WTC11 (cell line): ENCODE measurements around the gene WIZ. TPM values are rescaled to one million over a fixed set of nuclear protein-coding genes. Genes with fewer than 3 reads are reported as not detected.

Experiments used
- ATAC-seq: fragments of 200-7000 bp; cut with Tn5 transposase; 2 replicates; pipeline ENCODE4 v1.10.0; 2021; ENCODE audit warnings: mild to moderate bottlenecking, moderate library complexity
- CTCF ChIA-PET: fragments of 300-600 bp; sonication (Branson Sonifier 250); formaldehyde crosslinking; loops from one replicate; lab custom pipeline; 2021; ENCODE audit warnings: antibody characterized with exemption; lab: Charles Lee
- POLR2A ChIA-PET: fragments of 350-600 bp; sonication (Branson Sonifier 250); formaldehyde crosslinking; loops from one replicate; lab custom pipeline; 2021; ENCODE audit warnings: antibody characterized with exemption; lab: Charles Lee
- DNase-seq: peaks from one replicate; pipeline ENCODE4 v3.0.0; 2021; ENCODE audit warnings: low spot score
- H3K27ac Mint-ChIP-seq: 2 replicates; pipeline ENCODE4 v1.8.0; 2021; ENCODE audit warnings: mixed read lengths
- H3K27me3 Mint-ChIP-seq: 2 replicates; pipeline ENCODE4 v1.8.0; 2021; ENCODE audit warnings: low read depth, mild to moderate bottlenecking, moderate library complexity, mixed read lengths
- H3K36me3 Mint-ChIP-seq: 2 replicates; pipeline ENCODE4 v1.8.0; 2021; ENCODE audit warnings: mixed read lengths
- H3K4me1 Mint-ChIP-seq: 2 replicates; pipeline ENCODE4 v1.8.0; 2022; ENCODE audit warnings: mixed read lengths
- H3K4me3 Mint-ChIP-seq: 2 replicates; pipeline ENCODE4 v1.8.0; 2021; ENCODE audit warnings: mild to moderate bottlenecking, moderate library complexity, mixed read lengths
- H3K9me3 Mint-ChIP-seq: 2 replicates; pipeline ENCODE4 v1.8.0; 2021; ENCODE audit warnings: mixed read lengths
- ATF2 ChIP-seq: sonication (generic); formaldehyde crosslinking; IDR thresholded peaks from 2 replicates; pipeline ENCODE4 v1.8.1; 2022; ENCODE audit warnings: low read depth, missing genetic modification reagents, borderline replicate concordance
- CTCF ChIP-seq: fragments of 200-600 bp; IDR thresholded peaks from 2 replicates; pipeline ENCODE4 v1.8.0; 2022; ENCODE audit warnings: antibody characterized with exemption
- FOXP1 ChIP-seq: sonication (generic); formaldehyde crosslinking; IDR thresholded peaks from 2 replicates; pipeline ENCODE4 v1.8.0; 2022; ENCODE audit warnings: missing genetic modification reagents, mild to moderate bottlenecking, moderate library complexity, borderline replicate concordance
- GTF2I ChIP-seq: fragments of 250-450 bp; sonication (Bioruptor Pico); conservative IDR thresholded peaks from 2 replicates; pipeline ENCODE4 v1.4.0; 2021; ENCODE audit warnings: mild to moderate bottlenecking
- NR2C2 ChIP-seq: sonication (generic); formaldehyde crosslinking; IDR thresholded peaks from 2 replicates; pipeline ENCODE4 v1.8.0; 2022; ENCODE audit warnings: mild to moderate bottlenecking, missing genetic modification reagents
- PRRX2 ChIP-seq: fragments of 250-450 bp; sonication (Bioruptor Pico); IDR thresholded peaks from 2 replicates; pipeline ENCODE4 v1.8.0; 2021; ENCODE audit warnings: mild to moderate bottlenecking
- TCF7 ChIP-seq: sonication (generic); formaldehyde crosslinking; IDR thresholded peaks from 2 replicates; pipeline ENCODE4 v1.8.0; 2022; ENCODE audit warnings: mild to moderate bottlenecking, low read depth, missing genetic modification reagents, moderate library complexity
- USF2 ChIP-seq: sonication (generic); formaldehyde crosslinking; IDR thresholded peaks from 2 replicates; pipeline ENCODE4 v1.8.1; 2023; ENCODE audit warnings: mild to moderate bottlenecking, missing genetic modification reagents, moderate library complexity
- ZNF232 ChIP-seq: sonication (generic); formaldehyde crosslinking; IDR thresholded peaks from 2 replicates; pipeline ENCODE4 v1.8.0; 2022; ENCODE audit warnings: mild to moderate bottlenecking, missing genetic modification reagents
- ZNF512 ChIP-seq: sonication (generic); formaldehyde crosslinking; IDR thresholded peaks from 2 replicates; pipeline ENCODE4 v1.8.1; 2022; ENCODE audit warnings: missing genetic modification reagents, borderline replicate concordance
- total RNA-seq: library from RNA; stranded (reverse); gene quantifications from 3 replicates; pipeline ENCODE4 v1.2.3, GENCODE V29; 2021

Gene WIZ
- total RNA-seq, 1 experiment from 2014 or later: 43.9 TPM

GRCh38 chr19:15466851-15467733, 17.3 kb upstream of the WIZ start:
- H3K27me3 Mint-ChIP-seq: peaks cover 66% of the 10 kb centered on the region
- H3K27ac Mint-ChIP-seq: no peak overlapping the region
- ChIA-PET CTCF (interaction anchor here (0.5 to 1.5 kb wide), 6 partner anchors 10 to 177 kb away, joined by 3 to 9 read pairs (median 4); partner anchors contain the start of gene AKAP8L), POLR2A (interaction anchor here (0.7 kb wide), 2 partner anchors 65 to 899 kb away, joined by 4 read pairs; no protein-coding TSS in a partner anchor)
- peaks cover 9% of the 10 kb centered on the region for H3K4me1 Mint-ChIP-seq
- ATAC-seq: no peak
- H3K9me3 Mint-ChIP-seq: no peaks in the 10 kb centered on the region
- H3K4me3 Mint-ChIP-seq: no peak overlapping the region
- H3K36me3 Mint-ChIP-seq: no peaks in the 10 kb centered on the region
- TF ChIP-seq ZNF512 (CRISPR knock-in tag) (0 out of 2 replicates have a peak, but pooled peaks have one; percentile 32), ATF2 (CRISPR knock-in tag) (no peak)
- DNase-seq: no peak

GRCh38 chr19:15464394-15465385, 14.9 kb upstream of the WIZ start, which contains the start of gene RASAL3:
Gene RASAL3, minus strand, starts transcription at chr19:15464544. Its CDS starts 186 bp downstream, at chr19:15464358.
- no peaks in the 10 kb centered on the region for H3K36me3 Mint-ChIP-seq
- H3K9me3 Mint-ChIP-seq: no peaks in the 10 kb centered on the region
- DNase-seq: no peak
- ChIA-PET POLR2A (no interaction called here), CTCF (interaction anchor here (1.3 to 1.6 kb wide), 2 partner anchors 91 kb away, joined by 3 to 5 read pairs; no protein-coding TSS in a partner anchor)
- peaks cover 7% of the 10 kb centered on the region for H3K4me1 Mint-ChIP-seq
- TF ChIP-seq ATF2 (CRISPR knock-in tag) (no peak), CTCF (no peak)
- H3K4me3 Mint-ChIP-seq: no peak within 1 kb of the TSS
- peaks cover 65% of the 10 kb centered on the region for H3K27me3 Mint-ChIP-seq
- ATAC-seq: peak; percentile 43
- H3K27ac Mint-ChIP-seq: no peak within 1 kb of the TSS

- ChIA-PET CTCF (interaction anchor here (0.7 to 1.6 kb wide), 5 partner anchors 10 to 92 kb away, joined by 3 to 8 read pairs (median 5); partner anchors contain the start of gene AKAP8L), POLR2A (no interaction called here)
- no peaks in the 10 kb centered on the region for H3K36me3 Mint-ChIP-seq
- peaks cover 65% of the 10 kb centered on the region for H3K27me3 Mint-ChIP-seq
- TF ChIP-seq ZNF232 (CRISPR knock-in tag) (no peak), GTF2I (CRISPR knock-in tag) (no peak), PRRX2 (no peak), NR2C2 (CRISPR knock-in tag) (no peak), USF2 (no peak), TCF7 (CRISPR knock-in tag) (no peak), ATF2 (CRISPR knock-in tag) (no peak), FOXP1 (no peak)
- H3K27ac Mint-ChIP-seq: no peak overlapping the region
- no peaks in the 10 kb centered on the region for H3K9me3 Mint-ChIP-seq
- peak; percentile 35 for DNase-seq
- peaks cover 5% of the 10 kb centered on the region for H3K4me1 Mint-ChIP-seq
- ATAC-seq: peak; percentile 66
- no peak overlapping the region for H3K4me3 Mint-ChIP-seq
These were observed 14.2 kb upstream of the WIZ start for GRCh38 chr19:15463861-15464371.
